ENCODE results near the gene NDUFA6.
A peak's percentile ranks its signal among the peaks of the same experiment; 100 is the strongest.

Gene NDUFA6

GRCh38 chr22:42091455-42091782 lies 847 bp upstream of the NDUFA6 start:
- TF ChIP-seq CTCF (IDR thresholded peaks at IDR 0.05; ENCODE audit: insufficient read depth, low read length, missing control alignments): no peak
- DNase-seq (ENCODE audit: low read depth, low spot score): no peak
- CTCF ChIA-PET: interaction anchor here (0.6 to 5.6 kb wide), 38 partner anchors 8 to 394 kb away, joined by 3 to 177 read pairs (median 4); partner anchors contain the start of genes CENPM, NFAM1 and SMDT1
- POLR2A ChIA-PET: interaction anchor here (1.4 to 2.3 kb wide), 2 partner anchors 11 to 352 kb away, joined by 3 to 10 read pairs; partner anchors contain the start of gene SMDT1
- H3K4me3 ChIP-seq (ENCODE audit: low read depth, low read length): peak overlapping the region; percentile 67

GRCh38 chr22:42086051-42086450 lies 4.5 kb downstream of the NDUFA6 start:
- H3K4me3 ChIP-seq (ENCODE audit: low read depth, low read length): no peak overlapping the region
- no peak for TF ChIP-seq CTCF (IDR thresholded peaks at IDR 0.05; ENCODE audit: insufficient read depth, low read length, missing control alignments)
- POLR2A ChIA-PET: interaction anchor here (0.6 kb wide), 1 partner anchor 475 kb away, joined by 3 read pairs; no protein-coding TSS in a partner anchor
- CTCF ChIA-PET: no interaction called here
- no peak for DNase-seq (ENCODE audit: low read depth, low spot score)

GRCh38 chr22:42084874-42085273 lies 5.7 kb downstream of the NDUFA6 start:
- no peak for TF ChIP-seq CTCF (IDR thresholded peaks at IDR 0.05; ENCODE audit: insufficient read depth, low read length, missing control alignments)
- DNase-seq (ENCODE audit: low read depth, low spot score): no peak
- POLR2A ChIA-PET: no interaction called here
- CTCF ChIA-PET: no interaction called here
- no peak overlapping the region for H3K4me3 ChIP-seq (ENCODE audit: low read depth, low read length)

- no peak for TF ChIP-seq CTCF (IDR thresholded peaks at IDR 0.05; ENCODE audit: insufficient read depth, low read length, missing control alignments)
- POLR2A ChIA-PET: no interaction called here
- DNase-seq (ENCODE audit: low read depth, low spot score): no peak
- no peak overlapping the region for H3K4me3 ChIP-seq (ENCODE audit: low read depth, low read length)
- CTCF ChIA-PET: interaction anchor here (1.0 to 1.5 kb wide), 2 partner anchors 8 to 386 kb away, joined by 4 to 8 read pairs; no protein-coding TSS in a partner anchor
These were observed 7.5 kb downstream of the NDUFA6 start for GRCh38 chr22:42083119-42083518.

- ChIA-PET CTCF (interaction anchor here (1.2 to 4.6 kb wide), 3 partner anchors 10 to 364 kb away, joined by 3 to 44 read pairs (median 8); partner anchors contain the start of gene NDUFA6), POLR2A (interaction anchor here (1.5 kb wide), 1 partner anchor 10 kb away, joined by 10 read pairs; the partner anchor contains the start of gene NDUFA6)
- no peak for TF ChIP-seq CTCF (IDR thresholded peaks at IDR 0.05; ENCODE audit: insufficient read depth, low read length, missing control alignments)
- H3K4me3 ChIP-seq (ENCODE audit: low read depth, low read length): peak overlapping the region; percentile 89
- DNase-seq (ENCODE audit: low read depth, low spot score): no peak
These were observed 10.3 kb downstream of the NDUFA6 start for GRCh38 chr22:42080287-42080686.

GRCh38 chr22:42079319-42080251 lies 11.0 kb downstream of the NDUFA6 start, which contains the start of gene SMDT1:
Gene SMDT1 (plus strand): TSS chr22:42079700. CDS start chr22:42079769, 69 bp downstream.
- no peak for TF ChIP-seq CTCF (IDR thresholded peaks at IDR 0.05; ENCODE audit: insufficient read depth, low read length, missing control alignments)
- H3K4me3 ChIP-seq (ENCODE audit: low read depth, low read length): peak within 1 kb of the TSS; percentile 89
- ChIA-PET POLR2A (interaction anchor here (0.9 to 1.5 kb wide), 3 partner anchors 10 to 11 kb away, joined by 3 to 10 read pairs (median 4); partner anchors contain the start of gene NDUFA6), CTCF (interaction anchor here (1.0 to 4.6 kb wide), 6 partner anchors 10 to 395 kb away, joined by 3 to 44 read pairs (median 6); partner anchors contain the start of gene NDUFA6)
- DNase-seq (ENCODE audit: low read depth, low spot score): peak; percentile 83

Measured in AG04449 (cell line).